Ishikawa (cell line): ENCODE measurements around the gene COG1.
A peak's percentile ranks its signal among the peaks of the same experiment; 100 is the strongest.

Experiments
- CEBPB ChIP-seq: IDR thresholded peaks from 2 replicates; pipeline ENCODE4 v1.6.1; 2012
- CREB1 ChIP-seq: IDR thresholded peaks from 2 replicates; pipeline ENCODE4 v1.6.1; 2012; ENCODE audit warnings: low read depth
- EGR1 ChIP-seq: IDR thresholded peaks from 2 replicates; pipeline ENCODE4 v1.6.1; 2012
- EP300 ChIP-seq: IDR thresholded peaks from 2 replicates; pipeline ENCODE4 v1.6.1; 2012; ENCODE audit warnings: borderline replicate concordance
- FOXM1 ChIP-seq: IDR thresholded peaks from 2 replicates; pipeline ENCODE4 v1.6.1; 2012; ENCODE audit warnings: low read depth, borderline replicate concordance
- MAX ChIP-seq: IDR thresholded peaks from 2 replicates; pipeline ENCODE4 v1.6.1; 2012
- TAF1 ChIP-seq: IDR thresholded peaks from 2 replicates; pipeline ENCODE4 v1.6.1; 2012; ENCODE audit warnings: low read depth, mild to moderate bottlenecking
- TEAD4 ChIP-seq: IDR thresholded peaks from 2 replicates; pipeline ENCODE4 v1.6.1; 2012
- YY1 ChIP-seq: IDR thresholded peaks from 2 replicates; pipeline ENCODE4 v1.6.1; 2012; ENCODE audit warnings: low read depth
- ZBTB7A ChIP-seq: IDR thresholded peaks from 2 replicates; pipeline ENCODE4 v1.6.1; 2012; ENCODE audit warnings: low read depth
- TF ChIP-seq, protein P1 (sequence below): IDR thresholded peaks from 2 replicates; pipeline ENCODE4 v1.6.1; 2012; ENCODE audit warnings: low read depth, mild to moderate bottlenecking

DNA sequence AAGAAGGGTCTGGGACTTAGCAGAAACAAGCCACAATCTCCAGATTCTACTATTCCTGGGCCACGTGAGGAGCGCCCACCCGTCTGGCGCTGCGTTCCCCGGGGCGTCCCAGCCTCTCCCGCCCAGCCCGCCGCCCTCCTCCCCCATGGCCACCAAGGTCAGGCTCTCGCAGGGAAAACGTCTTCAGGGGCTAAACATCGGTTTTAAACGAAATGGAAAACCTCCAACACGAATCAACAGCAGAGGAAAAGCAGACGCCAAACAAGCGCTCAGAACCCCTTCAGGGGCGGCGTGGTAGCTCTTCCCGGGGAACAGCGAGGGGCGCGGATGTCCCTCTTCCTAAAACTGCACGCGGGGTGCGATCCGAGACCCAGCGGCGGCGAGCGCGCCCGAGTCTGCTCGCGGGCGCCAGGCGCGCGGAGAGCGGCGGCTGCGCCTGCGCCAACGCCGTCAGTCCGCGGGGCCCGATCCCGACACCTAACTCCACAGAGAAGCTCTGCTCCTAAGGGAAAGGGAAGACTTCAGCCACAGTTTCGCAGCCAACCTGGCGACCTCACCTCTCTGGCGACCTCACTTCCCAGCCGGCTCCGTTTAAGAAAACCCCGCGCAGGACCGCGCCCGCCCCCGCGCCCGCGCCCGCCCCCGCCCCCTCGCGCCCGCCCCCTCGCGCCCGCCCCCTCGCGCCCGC lies 505 bp upstream of the COG1 start:
- TF ChIP-seq CEBPB (no peak), ZBTB7A (0 out of 2 replicates have a peak, but pooled peaks have one; percentile 36), CREB1 (no peak), TAF1 (peak; percentile 64; the same call in 1 of the 2 replicates), TEAD4 (no peak), MAX (peak; percentile 34; the same call in 1 of the 2 replicates), EP300 (no peak), YY1 (no peak), FOXM1 (no peak), EGR1 (no peak)
- TF ChIP-seq, protein P1, sequence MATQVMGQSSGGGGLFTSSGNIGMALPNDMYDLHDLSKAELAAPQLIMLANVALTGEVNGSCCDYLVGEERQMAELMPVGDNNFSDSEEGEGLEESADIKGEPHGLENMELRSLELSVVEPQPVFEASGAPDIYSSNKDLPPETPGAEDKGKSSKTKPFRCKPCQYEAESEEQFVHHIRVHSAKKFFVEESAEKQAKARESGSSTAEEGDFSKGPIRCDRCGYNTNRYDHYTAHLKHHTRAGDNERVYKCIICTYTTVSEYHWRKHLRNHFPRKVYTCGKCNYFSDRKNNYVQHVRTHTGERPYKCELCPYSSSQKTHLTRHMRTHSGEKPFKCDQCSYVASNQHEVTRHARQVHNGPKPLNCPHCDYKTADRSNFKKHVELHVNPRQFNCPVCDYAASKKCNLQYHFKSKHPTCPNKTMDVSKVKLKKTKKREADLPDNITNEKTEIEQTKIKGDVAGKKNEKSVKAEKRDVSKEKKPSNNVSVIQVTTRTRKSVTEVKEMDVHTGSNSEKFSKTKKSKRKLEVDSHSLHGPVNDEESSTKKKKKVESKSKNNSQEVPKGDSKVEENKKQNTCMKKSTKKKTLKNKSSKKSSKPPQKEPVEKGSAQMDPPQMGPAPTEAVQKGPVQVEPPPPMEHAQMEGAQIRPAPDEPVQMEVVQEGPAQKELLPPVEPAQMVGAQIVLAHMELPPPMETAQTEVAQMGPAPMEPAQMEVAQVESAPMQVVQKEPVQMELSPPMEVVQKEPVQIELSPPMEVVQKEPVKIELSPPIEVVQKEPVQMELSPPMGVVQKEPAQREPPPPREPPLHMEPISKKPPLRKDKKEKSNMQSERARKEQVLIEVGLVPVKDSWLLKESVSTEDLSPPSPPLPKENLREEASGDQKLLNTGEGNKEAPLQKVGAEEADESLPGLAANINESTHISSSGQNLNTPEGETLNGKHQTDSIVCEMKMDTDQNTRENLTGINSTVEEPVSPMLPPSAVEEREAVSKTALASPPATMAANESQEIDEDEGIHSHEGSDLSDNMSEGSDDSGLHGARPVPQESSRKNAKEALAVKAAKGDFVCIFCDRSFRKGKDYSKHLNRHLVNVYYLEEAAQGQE = no peak; the same call in 1 of the 2 replicates
